22Rv1 (cell line): ENCODE data around the gene EXTL1.

ENCODE experiments used
- H3K27ac ChIP-seq: fragments of 450-650 bp; 2 replicates; pipeline ENCODE4 v1.5.1; 2017
- ZFX ChIP-seq: fragments of 450-650 bp; IDR thresholded peaks from 2 replicates; pipeline ENCODE4 v1.6.1; 2017; ENCODE audit warnings: antibody characterized with exemption, borderline replicate concordance
- TF ChIP-seq, protein P1 (sequence below): fragments of 450-650 bp; IDR thresholded peaks from 2 replicates; pipeline ENCODE4 v1.5.1; 2017; ENCODE audit warnings: mild to moderate bottlenecking

Gene EXTL1

DNA sequence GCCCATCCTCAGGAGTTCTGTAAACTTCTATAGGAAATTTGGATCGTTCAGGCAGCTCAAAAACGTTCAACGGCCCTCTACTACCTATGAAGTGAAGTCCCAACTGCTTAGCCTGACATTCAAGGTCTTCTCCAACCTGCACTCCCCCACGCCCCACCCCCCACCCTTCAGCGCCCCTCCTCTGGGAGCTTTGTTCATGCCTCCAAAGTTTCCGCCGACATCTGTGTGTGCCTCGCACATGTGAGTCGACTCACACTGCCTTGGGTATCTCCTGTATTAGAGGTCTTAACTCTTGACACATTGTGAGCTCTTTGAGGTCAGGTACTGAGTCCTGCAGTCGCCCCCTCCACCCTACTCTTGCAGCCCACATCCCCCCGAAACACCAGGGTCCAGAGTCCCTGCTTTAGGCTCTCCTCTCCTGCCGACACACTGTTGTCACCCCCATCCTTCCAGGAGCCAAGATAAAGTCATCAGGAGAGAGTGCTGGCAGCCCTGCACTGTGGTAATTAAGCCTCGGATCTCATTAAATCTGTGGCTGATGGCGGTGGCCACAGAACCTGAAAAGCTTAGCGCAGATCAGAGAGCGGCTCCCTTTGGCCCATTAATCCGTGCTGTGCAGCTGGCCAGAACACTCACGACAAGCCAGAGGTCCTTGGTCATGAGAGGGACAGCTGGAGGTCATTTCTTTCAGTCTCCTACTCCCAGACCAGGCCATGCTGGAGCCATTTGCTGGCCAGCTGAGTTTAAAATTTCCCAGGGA is 22.4 kb upstream of the EXTL1 start:
- no peak for TF ChIP-seq ZFX
- TF ChIP-seq, protein P1, sequence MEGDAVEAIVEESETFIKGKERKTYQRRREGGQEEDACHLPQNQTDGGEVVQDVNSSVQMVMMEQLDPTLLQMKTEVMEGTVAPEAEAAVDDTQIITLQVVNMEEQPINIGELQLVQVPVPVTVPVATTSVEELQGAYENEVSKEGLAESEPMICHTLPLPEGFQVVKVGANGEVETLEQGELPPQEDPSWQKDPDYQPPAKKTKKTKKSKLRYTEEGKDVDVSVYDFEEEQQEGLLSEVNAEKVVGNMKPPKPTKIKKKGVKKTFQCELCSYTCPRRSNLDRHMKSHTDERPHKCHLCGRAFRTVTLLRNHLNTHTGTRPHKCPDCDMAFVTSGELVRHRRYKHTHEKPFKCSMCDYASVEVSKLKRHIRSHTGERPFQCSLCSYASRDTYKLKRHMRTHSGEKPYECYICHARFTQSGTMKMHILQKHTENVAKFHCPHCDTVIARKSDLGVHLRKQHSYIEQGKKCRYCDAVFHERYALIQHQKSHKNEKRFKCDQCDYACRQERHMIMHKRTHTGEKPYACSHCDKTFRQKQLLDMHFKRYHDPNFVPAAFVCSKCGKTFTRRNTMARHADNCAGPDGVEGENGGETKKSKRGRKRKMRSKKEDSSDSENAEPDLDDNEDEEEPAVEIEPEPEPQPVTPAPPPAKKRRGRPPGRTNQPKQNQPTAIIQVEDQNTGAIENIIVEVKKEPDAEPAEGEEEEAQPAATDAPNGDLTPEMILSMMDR, result no peak
- H3K27ac ChIP-seq, result no peak overlapping the region

DNA sequence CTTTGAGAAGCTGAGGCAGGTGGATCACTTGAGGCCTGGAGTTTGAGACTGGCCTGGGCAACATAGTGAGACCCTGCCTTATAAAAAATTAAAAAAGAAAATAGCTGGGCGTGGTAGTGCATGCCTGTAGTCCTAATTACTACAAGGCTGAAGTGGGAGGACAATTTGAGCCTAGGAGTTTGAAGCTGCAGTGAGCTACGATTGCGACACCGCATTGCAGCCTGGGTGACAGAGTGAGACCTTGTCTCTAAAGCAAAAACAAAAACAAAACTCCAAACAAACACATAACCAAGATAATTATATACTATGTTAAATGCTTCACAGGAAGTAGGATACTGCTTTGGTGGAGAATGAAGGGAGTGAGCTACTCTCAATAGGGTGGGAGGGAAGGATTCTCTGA is 18.3 kb upstream of the EXTL1 start:
- H3K27ac ChIP-seq, result no peak overlapping the region
- TF ChIP-seq, protein P1, result no peak

DNA sequence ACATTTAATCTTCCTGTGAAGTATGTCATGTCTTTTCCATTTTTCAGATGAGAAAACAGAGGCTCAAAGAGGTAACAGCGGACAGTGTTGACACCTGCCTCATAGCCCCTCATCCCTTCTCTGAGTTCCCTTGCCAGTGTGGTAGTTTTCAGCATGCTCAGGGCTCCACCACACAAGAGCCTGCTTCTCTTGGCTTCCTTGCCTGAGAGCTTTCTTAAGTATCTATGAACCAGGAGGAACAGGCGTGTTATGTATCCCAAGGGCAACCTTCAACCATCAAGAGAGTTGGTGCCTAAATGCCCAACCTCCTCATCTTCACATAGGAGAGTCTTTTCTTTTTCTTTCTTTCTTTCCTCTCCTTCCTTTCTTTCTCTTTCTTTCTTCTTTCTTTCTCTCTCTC is 17.8 kb upstream of the EXTL1 start:
- no peak overlapping the region for H3K27ac ChIP-seq
- TF ChIP-seq, protein P1, result no peak
- TF ChIP-seq ZFX, result no peak

DNA sequence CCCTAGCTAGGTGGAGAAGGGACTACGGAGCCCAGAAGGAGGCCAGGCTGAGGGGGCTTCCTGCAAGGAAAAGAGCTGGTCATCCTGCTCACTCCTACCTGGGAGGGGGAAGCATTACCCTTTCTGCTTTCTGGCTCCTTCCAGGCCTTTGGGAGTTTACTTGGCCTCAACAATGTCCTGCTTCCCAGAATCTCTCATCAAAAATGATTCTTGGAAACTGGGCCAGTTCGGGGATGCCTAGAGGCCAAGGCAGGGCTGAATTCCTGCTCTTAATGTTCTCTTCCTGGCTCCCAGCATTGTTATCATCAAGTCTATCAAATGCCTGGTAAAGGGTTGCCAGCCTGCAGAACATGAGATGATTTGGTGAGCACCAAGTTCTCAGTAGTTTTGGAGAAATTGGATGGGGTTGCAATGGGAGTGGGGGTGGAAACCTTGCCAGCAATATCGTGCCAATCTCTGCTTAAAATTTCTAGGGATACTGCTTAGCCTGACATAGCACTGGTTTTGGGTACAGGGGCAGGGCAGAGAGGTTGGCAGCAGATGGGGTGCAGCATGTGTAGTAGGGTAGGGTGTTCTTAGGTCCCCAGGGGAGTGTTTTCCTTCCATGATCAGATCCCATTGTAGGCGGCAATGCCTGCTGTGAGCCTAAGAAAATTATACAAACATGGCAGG is 16.0 kb upstream of the EXTL1 start:
- no peak overlapping the region for H3K27ac ChIP-seq
- TF ChIP-seq, protein P1, result no peak

DNA sequence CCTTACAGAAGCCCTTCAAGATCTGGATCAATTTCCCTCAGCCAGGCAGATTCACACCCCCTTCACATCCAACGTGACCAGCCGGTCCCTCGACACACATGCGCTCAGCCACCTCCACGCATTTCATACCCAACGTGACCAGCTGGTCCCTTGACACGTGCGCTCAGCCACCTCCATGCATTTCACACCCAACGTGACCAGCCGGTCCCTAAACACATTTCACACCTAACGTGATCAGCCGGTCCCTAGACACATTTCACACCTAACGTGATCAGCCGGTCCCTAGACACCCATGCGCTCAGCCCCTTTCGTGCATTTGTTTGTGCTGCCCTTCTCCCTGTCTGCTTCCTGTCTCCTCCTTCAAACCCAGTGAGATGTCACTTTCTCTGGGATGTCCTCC is 14.9 kb upstream of the EXTL1 start:
- no peak overlapping the region for H3K27ac ChIP-seq
- TF ChIP-seq, protein P1, result no peak
- no peak for TF ChIP-seq ZFX

DNA sequence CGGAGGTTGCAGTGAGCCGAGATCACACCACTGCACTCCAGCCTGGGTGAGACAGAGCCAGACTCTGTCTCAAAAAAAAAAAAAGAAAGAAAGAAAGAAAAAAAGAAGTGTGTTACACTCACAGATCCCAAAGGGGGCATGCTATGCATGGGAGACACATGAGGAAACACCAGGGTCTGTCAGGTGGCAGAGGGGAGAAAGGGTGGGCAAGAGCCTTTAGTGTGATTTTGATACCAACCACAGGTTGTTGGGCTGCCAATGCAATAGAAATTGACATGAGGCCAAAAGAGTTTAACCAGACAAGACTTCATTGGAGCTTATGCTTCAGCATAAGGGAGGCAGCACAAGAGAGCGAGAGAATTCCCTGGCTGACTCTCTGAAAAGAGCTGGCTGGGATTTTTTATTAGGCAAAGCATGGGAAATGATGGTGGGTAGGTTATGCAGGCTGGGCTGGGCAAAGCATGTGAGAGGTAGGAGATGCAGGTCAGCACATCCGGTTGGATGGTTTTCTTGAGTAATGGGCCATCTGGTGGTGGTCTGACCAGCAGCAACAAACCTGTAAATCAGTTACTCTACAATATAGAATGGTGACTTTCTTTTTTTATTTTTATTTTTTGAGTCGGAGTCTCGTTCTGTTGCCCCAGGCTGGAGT is 11.7 kb upstream of the EXTL1 start:
- TF ChIP-seq, protein P1, result peak; percentile 37
- no peak for TF ChIP-seq ZFX

DNA sequence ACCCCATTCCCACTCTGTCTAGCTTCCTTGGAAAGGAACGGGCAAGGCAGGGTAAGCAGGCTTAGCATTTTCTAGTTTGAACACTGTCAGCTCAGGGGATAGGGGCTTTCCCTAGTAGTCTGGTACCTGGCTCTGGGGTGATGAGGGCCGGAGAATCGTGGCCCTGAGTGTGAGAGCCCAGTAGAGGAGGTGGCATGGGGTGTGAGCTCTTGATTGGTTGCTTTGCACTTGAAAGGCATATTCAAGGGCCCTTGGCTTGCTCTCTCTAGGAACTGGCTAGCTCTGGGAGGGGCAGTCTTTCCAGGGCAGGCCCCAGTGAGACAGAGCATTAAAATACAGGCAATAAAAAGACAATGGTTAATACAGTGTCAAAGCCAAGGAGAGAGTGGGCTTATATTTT is 10.8 kb upstream of the EXTL1 start:
- H3K27ac ChIP-seq, result no peak overlapping the region
- TF ChIP-seq ZFX, result no peak
- TF ChIP-seq, protein P1, result no peak

More for the DNA sequence above, 11.7 kb upstream of the EXTL1 start:
- H3K27ac ChIP-seq, result no peak overlapping the region
